K562 (cell line): Measurements from ENCODE around the gene SRSF1. TPM values are rescaled to one million over a fixed set of nuclear protein-coding genes. Genes with fewer than 3 reads are reported as not detected.

Experiments used
- BCLAF1 ChIP-seq, 2 experiments: fragments of 450-650 bp in 1 of 2; IDR thresholded peaks; 2 replicates each; pipeline ENCODE4 v1.6.1; 2011 to 2017; ENCODE audit warnings: low read depth in 2 of 2, antibody characterized with exemption in 1 of 2, borderline replicate concordance in 1 of 2, low read length in 1 of 2, mild to moderate bottlenecking in 1 of 2, mixed read lengths in 1 of 2; ENCODE audit not compliant: control insufficient read depth in 1 of 2
- BRD9 ChIP-seq: fragments of 450-650 bp; IDR thresholded peaks from 2 replicates; pipeline ENCODE4 v1.6.1; 2018; ENCODE audit warnings: low read depth; ENCODE audit not compliant: partially characterized antibody
- ELF2 ChIP-seq: fragments of 250-450 bp; sonication (Bioruptor Pico); IDR thresholded peaks from 2 replicates; pipeline ENCODE4 v1.5.0; 2021; ENCODE audit warnings: mild to moderate bottlenecking
- ELF4 ChIP-seq: fragments of 450-650 bp; formaldehyde crosslinking; IDR thresholded peaks from 2 replicates; pipeline ENCODE4 v1.4.0; 2022; ENCODE audit warnings: missing genetic modification characterization
- GABPB1 ChIP-seq: sonication (generic); formaldehyde crosslinking; IDR thresholded peaks from 2 replicates; pipeline ENCODE4 v1.8.0; 2022; ENCODE audit warnings: mild to moderate bottlenecking, missing genetic modification reagents
- MYBL2 ChIP-seq, 2 experiments: fragments of 450-650 bp in 1 of 2; sonication (generic) in 1 of 2; formaldehyde crosslinking in 1 of 2; IDR thresholded peaks; 2 replicates each; pipeline versions ENCODE4 v1.6.1 to v1.8.1; 2017 to 2022; ENCODE audit warnings: borderline replicate concordance in 1 of 2, inconsistent platforms in 1 of 2, low read depth in 1 of 2, mild to moderate bottlenecking in 1 of 2, missing genetic modification reagents in 1 of 2, moderate library complexity in 1 of 2
- TBP ChIP-seq: optimal IDR thresholded peaks from 2 replicates; pipeline ENCODE3; 2011; ENCODE audit warnings: low read depth, low read length, improper control_type of control experiment
- TRIM24 ChIP-seq, 2 experiments: fragments of 450-650 bp; IDR thresholded peaks; 2 replicates each; pipeline ENCODE4 v1.6.1; 2016
- ZFP30 ChIP-seq: fragments of 250-450 bp; sonication (Bioruptor Pico); IDR thresholded peaks from 2 replicates; pipeline ENCODE4 v1.8.0; 2022; ENCODE audit warnings: moderate library complexity, mild to moderate bottlenecking, inconsistent platforms, borderline replicate concordance
- ZNF584 ChIP-seq: fragments of 200-800 bp; sonication (Bioruptor generic); IDR thresholded peaks from 2 replicates; pipeline ENCODE4 v1.6.1; 2016; ENCODE audit warnings: low read depth, mild to moderate bottlenecking, missing genetic modification characterization, missing compliant biosample characterization
- polyA plus RNA-seq, 8 experiments: library from polyadenylated mRNA; depleted of rRNA in 4 of 8; stranded (reverse) in 5 of 8; unstranded in 3 of 8; fragments of >200 nt; fragmentation: Nextera tagmentation in 2 of 8; fragmentation: Illumina TruSeq in 1 of 8; extraction: Ambion mirVana in 2 of 8; extraction: Trizol in 1 of 8; gene quantifications; 2 replicates each; pipeline versions ENCODE4 v1.2.1 to v1.2.3, GENCODE V29; 2011 to 2014; ENCODE audit warnings: inconsistent platforms in 1 of 8, missing spikeins in 1 of 8
- total RNA-seq, 7 experiments: library from RNA; depleted of rRNA in 6 of 7; stranded (reverse); fragments of >200 nt in 6 of 7; fragmentation: Illumina TruSeq in 2 of 7; extraction: Trizol in 2 of 7; gene quantifications; 2 replicates each; pipeline versions ENCODE4 v1.2.1 to v1.2.3, GENCODE V29; 2011 to 2021; ENCODE audit warnings: low replicate concordance in 1 of 7
- TF ChIP-seq, protein P1 (sequence below): fragments of 250-450 bp; sonication (Bioruptor Pico); IDR thresholded peaks from 2 replicates; pipeline ENCODE4 v1.5.1; 2021; ENCODE audit warnings: mild to moderate bottlenecking
- TF ChIP-seq, protein P2 (sequence below): sonication (generic); formaldehyde crosslinking; IDR thresholded peaks from 2 replicates; pipeline ENCODE4 v1.8.1; 2023; ENCODE audit warnings: mild to moderate bottlenecking, missing genetic modification reagents
- TF ChIP-seq, protein P3 (sequence below): IDR thresholded peaks from 3 replicates; pipeline ENCODE4 v1.6.1; 2011; ENCODE audit warnings: borderline replicate concordance, mild to moderate bottlenecking; ENCODE audit not compliant: insufficient read length, insufficient read depth

The SRSF1 gene
- total and polyA plus RNA-seq, 9 of the 15 experiments (the other 6 are each of a cell fraction or from before 2014, with no cell fraction given): 77.8 to 559 (median 442) TPM

- 0 out of 4 replicates have a peak, but pooled peaks of 1 of the 2 experiments have one; percentile 20 for TF ChIP-seq BCLAF1 (IDR thresholded peaks at IDR 0.05; ENCODE audit: borderline replicate concordance in 1 of 2, control insufficient read depth in 1 of 2, low read depth in 2 of 2, low read length in 1 of 2)
- TF ChIP-seq ZFP30: no peak
- TF ChIP-seq, protein P1, sequence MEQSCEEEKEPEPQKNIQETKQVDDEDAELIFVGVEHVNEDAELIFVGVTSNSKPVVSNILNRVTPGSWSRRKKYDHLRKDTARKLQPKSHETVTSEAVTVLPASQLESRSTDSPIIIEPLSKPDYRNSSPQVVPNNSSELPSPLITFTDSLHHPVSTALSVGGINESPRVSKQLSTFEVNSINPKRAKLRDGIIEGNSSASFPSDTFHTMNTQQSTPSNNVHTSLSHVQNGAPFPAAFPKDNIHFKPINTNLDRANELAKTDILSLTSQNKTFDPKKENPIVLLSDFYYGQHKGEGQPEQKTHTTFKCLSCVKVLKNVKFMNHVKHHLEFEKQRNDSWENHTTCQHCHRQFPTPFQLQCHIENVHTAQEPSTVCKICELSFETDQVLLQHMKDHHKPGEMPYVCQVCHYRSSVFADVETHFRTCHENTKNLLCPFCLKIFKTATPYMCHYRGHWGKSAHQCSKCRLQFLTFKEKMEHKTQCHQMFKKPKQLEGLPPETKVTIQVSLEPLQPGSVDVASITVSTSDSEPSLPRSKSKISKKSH (CRISPR knock-in tag): no peak
- TF ChIP-seq ELF4 (CRISPR knock-in tag): 0 out of 2 replicates have a peak, but pooled peaks have one; percentile 13
- TF ChIP-seq, protein P2, sequence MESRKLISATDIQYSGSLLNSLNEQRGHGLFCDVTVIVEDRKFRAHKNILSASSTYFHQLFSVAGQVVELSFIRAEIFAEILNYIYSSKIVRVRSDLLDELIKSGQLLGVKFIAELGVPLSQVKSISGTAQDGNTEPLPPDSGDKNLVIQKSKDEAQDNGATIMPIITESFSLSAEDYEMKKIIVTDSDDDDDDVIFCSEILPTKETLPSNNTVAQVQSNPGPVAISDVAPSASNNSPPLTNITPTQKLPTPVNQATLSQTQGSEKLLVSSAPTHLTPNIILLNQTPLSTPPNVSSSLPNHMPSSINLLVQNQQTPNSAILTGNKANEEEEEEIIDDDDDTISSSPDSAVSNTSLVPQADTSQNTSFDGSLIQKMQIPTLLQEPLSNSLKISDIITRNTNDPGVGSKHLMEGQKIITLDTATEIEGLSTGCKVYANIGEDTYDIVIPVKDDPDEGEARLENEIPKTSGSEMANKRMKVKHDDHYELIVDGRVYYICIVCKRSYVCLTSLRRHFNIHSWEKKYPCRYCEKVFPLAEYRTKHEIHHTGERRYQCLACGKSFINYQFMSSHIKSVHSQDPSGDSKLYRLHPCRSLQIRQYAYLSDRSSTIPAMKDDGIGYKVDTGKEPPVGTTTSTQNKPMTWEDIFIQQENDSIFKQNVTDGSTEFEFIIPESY (CRISPR knock-in tag): peak; percentile 28
- no peak; the same call in 1 of the 2 replicates for TF ChIP-seq ZNF584 (CRISPR knock-in tag)
- peak; percentile 79 for TF ChIP-seq GABPB1
- peak in 1 of 2 experiments; percentile 35; a peak in 1 of 4 replicates for TF ChIP-seq TRIM24 (IDR thresholded peaks at IDR 0.05)
- TF ChIP-seq ELF2 (CRISPR knock-in tag): peak; percentile 82
- TF ChIP-seq, protein P3, sequence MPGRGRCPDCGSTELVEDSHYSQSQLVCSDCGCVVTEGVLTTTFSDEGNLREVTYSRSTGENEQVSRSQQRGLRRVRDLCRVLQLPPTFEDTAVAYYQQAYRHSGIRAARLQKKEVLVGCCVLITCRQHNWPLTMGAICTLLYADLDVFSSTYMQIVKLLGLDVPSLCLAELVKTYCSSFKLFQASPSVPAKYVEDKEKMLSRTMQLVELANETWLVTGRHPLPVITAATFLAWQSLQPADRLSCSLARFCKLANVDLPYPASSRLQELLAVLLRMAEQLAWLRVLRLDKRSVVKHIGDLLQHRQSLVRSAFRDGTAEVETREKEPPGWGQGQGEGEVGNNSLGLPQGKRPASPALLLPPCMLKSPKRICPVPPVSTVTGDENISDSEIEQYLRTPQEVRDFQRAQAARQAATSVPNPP: no peak
- TF ChIP-seq BRD9: peak; percentile 92
- peak; percentile 81 for TF ChIP-seq MYBL2 (IDR thresholded peaks at IDR 0.05; ENCODE audit: low read depth)
- TF ChIP-seq MYBL2 (CRISPR knock-in tag; IDR thresholded peaks at IDR 0.05; ENCODE audit: borderline replicate concordance): no peak
- TF ChIP-seq TBP: no peak
Measured at GRCh38 chr17:58006924-58007780, at the start of gene SRSF1 (continued).
